HS-5 (cell line): Measurements from ENCODE around the gene NBAS.

Source experiments
- DNase-seq: peaks from one replicate; pipeline ENCODE4 v3.0.0-alpha.2; 2012; ENCODE audit warnings: low read depth

The NBAS gene

GRCh38 chr2:15591373-15591691 is 30.2 kb upstream of the NBAS start:
- DNase-seq, result no peak

GRCh38 chr2:15588329-15588919 is 27.3 kb upstream of the NBAS start:
- peak; percentile 22 for DNase-seq

GRCh38 chr2:15584767-15585469 is 23.8 kb upstream of the NBAS start:
- no peak for DNase-seq

- no peak for DNase-seq
These were observed 23.2 kb upstream of the NBAS start for GRCh38 chr2:15584316-15584715.

GRCh38 chr2:15583826-15584225 is 22.7 kb upstream of the NBAS start:
- no peak for DNase-seq

GRCh38 chr2:15582710-15583357 is 21.7 kb upstream of the NBAS start:
- no peak for DNase-seq

GRCh38 chr2:15580451-15580850 is 19.3 kb upstream of the NBAS start:
- no peak for DNase-seq

GRCh38 chr2:15579641-15580040 is 18.5 kb upstream of the NBAS start:
- peak; percentile 60 for DNase-seq

GRCh38 chr2:15577071-15577735 is 16.1 kb upstream of the NBAS start:
- DNase-seq, result no peak

- DNase-seq, result no peak
These were observed 10.6 kb upstream of the NBAS start for GRCh38 chr2:15571729-15572128.

GRCh38 chr2:15570104-15570503 is 9.0 kb upstream of the NBAS start:
- DNase-seq, result no peak

- DNase-seq, result no peak
These were observed 7.7 kb upstream of the NBAS start for GRCh38 chr2:15568874-15569273.

GRCh38 chr2:15566912-15567311 is 5.8 kb upstream of the NBAS start:
- no peak for DNase-seq

GRCh38 chr2:15565994-15566671 is 5.0 kb upstream of the NBAS start:
- DNase-seq, result no peak

GRCh38 chr2:15565392-15565791 is 4.3 kb upstream of the NBAS start:
- no peak for DNase-seq

GRCh38 chr2:15563227-15564100 is 2.3 kb upstream of the NBAS start:
- DNase-seq, result no peak

- no peak for DNase-seq
These were observed 1.4 kb upstream of the NBAS start for GRCh38 chr2:15562354-15563031.

GRCh38 chr2:15561574-15562344 is 625 bp upstream of the NBAS start:
- DNase-seq, result no peak

GRCh38 chr2:15560140-15560987 is 770 bp downstream of the NBAS start:
- no peak for DNase-seq
